Measurements from ENCODE around the gene TMEM214.
A peak's percentile ranks its signal among the peaks of the same experiment; 100 is the strongest.
"Not testable (repeated sequence)": the region's sequence is repeated elsewhere in the genome, so short reads cannot be mapped to it uniquely, and the experiment has no call there.

The TMEM214 gene

GRCh38 chr2:27070653-27071276, 38.0 kb downstream of the TMEM214 start:
- no peak for DNase-seq (ENCODE audit: low spot score)

- DNase-seq (ENCODE audit: low spot score): peak; percentile 95
Observed at GRCh38 chr2:27071277-27071989, 38.7 kb downstream of the TMEM214 start, which contains the start of gene OST4. TSS of gene OST4 (minus strand) at chr2:27071654.

- DNase-seq (ENCODE audit: low spot score): no peak
Observed at GRCh38 chr2:27071990-27072830, 39.4 kb downstream of the TMEM214 start.

GRCh38 chr2:27072920-27073319, 40.2 kb downstream of the TMEM214 start:
- no peak for DNase-seq (ENCODE audit: low spot score)

GRCh38 chr2:27073782-27074181, 41.0 kb downstream of the TMEM214 start:
- DNase-seq (ENCODE audit: low spot score): no peak

GRCh38 chr2:27074738-27075565, 42.2 kb downstream of the TMEM214 start:
- DNase-seq (ENCODE audit: low spot score): no peak

GRCh38 chr2:27075566-27075871, 42.8 kb downstream of the TMEM214 start:
- DNase-seq (ENCODE audit: low spot score): not testable (repeated sequence)

GRCh38 chr2:27076323-27076722, 43.6 kb downstream of the TMEM214 start:
- DNase-seq (ENCODE audit: low spot score): no peak

GRCh38 chr2:27077231-27077630, 44.5 kb downstream of the TMEM214 start:
- no peak for DNase-seq (ENCODE audit: low spot score)

GRCh38 chr2:27078267-27079194, 45.8 kb downstream of the TMEM214 start, which contains the start of gene EMILIN1:
TSS of gene EMILIN1 (plus strand) at chr2:27078615. CDS start at chr2:27079066, 451 bp downstream.
- DNase-seq (ENCODE audit: low spot score): peak; percentile 90

GRCh38 chr2:27079233-27080139, 46.7 kb downstream of the TMEM214 start:
- DNase-seq (ENCODE audit: low spot score): peak; percentile 26

GRCh38 chr2:27080140-27080469, 47.3 kb downstream of the TMEM214 start:
- DNase-seq (ENCODE audit: low spot score): no peak

- DNase-seq (ENCODE audit: low spot score): no peak
Observed at GRCh38 chr2:27080603-27080936, 47.8 kb downstream of the TMEM214 start.

- DNase-seq (ENCODE audit: low spot score): no peak
Observed at GRCh38 chr2:27081984-27082772, 49.4 kb downstream of the TMEM214 start.

GRCh38 chr2:27082773-27083409, 50.1 kb downstream of the TMEM214 start:
- no peak for DNase-seq (ENCODE audit: low spot score)

GRCh38 chr2:27083410-27084296, 50.9 kb downstream of the TMEM214 start:
- DNase-seq (ENCODE audit: low spot score): no peak

GRCh38 chr2:27084297-27085061, 51.7 kb downstream of the TMEM214 start:
- DNase-seq (ENCODE audit: low spot score): no peak

All from AG08395 (cell line).